Measurements from ENCODE around the gene HSF4.

DNA sequence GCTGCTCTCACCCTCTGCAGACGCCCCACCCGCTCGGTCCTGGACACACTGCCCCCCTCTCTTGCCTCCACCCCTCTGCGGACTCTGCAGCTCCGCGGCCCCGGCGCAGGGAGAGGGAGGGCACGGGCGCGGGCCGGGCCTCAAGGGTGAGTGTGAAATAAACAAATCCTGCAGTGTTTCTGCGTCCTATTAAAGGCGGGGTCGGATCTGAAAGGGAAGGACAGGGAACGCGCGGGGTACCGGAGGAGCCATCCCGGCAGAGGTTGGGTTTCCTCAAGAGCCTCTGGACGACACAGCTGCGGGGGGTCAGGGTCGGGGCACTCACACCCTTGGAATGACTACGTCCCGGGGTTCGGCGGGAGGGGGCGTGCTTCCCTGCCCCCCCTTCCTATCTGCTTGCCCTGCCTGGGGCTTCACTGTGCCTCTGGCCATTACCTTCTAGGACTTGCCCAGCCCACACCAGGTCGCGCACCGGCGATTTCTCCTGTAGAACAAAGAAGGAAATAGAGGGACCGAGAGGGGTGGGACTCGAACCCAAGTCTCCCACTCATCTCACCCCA, 466 bp upstream of the HSF4 start:
- TF ChIP-seq, protein P1, sequence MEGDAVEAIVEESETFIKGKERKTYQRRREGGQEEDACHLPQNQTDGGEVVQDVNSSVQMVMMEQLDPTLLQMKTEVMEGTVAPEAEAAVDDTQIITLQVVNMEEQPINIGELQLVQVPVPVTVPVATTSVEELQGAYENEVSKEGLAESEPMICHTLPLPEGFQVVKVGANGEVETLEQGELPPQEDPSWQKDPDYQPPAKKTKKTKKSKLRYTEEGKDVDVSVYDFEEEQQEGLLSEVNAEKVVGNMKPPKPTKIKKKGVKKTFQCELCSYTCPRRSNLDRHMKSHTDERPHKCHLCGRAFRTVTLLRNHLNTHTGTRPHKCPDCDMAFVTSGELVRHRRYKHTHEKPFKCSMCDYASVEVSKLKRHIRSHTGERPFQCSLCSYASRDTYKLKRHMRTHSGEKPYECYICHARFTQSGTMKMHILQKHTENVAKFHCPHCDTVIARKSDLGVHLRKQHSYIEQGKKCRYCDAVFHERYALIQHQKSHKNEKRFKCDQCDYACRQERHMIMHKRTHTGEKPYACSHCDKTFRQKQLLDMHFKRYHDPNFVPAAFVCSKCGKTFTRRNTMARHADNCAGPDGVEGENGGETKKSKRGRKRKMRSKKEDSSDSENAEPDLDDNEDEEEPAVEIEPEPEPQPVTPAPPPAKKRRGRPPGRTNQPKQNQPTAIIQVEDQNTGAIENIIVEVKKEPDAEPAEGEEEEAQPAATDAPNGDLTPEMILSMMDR (IDR thresholded peaks at IDR 0.05) = no peak
- TF ChIP-seq POLR2A (IDR thresholded peaks at IDR 0.05) = no peak

Measured in transverse colon (tissue), 3 donors.